Spleen (tissue), 7 donors: Measurements from ENCODE around the gene CMIP.

ENCODE experiments used
- POLR2A ChIP-seq, 3 donors: fragments of 450-650 bp; IDR thresholded peaks; one replicate each; pipeline ENCODE4 v1.5.1; 2017; ENCODE audit warnings: antibody characterized with exemption in 3 of 3, mild to moderate bottlenecking in 1 of 3
- TF ChIP-seq, protein P1 (sequence below), 11 experiments: fragments of 200-600 bp in 7 of 11; fragments of 450-650 bp in 4 of 11; sonication (generic) in 4 of 11; IDR thresholded peaks in 8 of 11; conservative IDR thresholded peaks in 3 of 11; 1 replicate in 7 of 11; 2 replicates in 4 of 11; pipeline versions ENCODE4 v1.4.0 to v1.8.0; 2016 to 2021; ENCODE audit warnings: antibody characterized with exemption in 11 of 11, inconsistent platforms in 4 of 11, mild to moderate bottlenecking in 1 of 11
- donor health status: DM: no; HTN: no; CAD: no; lungs with moderate emphysema.
- donor health status: DM: no; HTN: no; CAD: no.
- donor health status: DM: no; HTN: no; CAD: no.

DNA sequence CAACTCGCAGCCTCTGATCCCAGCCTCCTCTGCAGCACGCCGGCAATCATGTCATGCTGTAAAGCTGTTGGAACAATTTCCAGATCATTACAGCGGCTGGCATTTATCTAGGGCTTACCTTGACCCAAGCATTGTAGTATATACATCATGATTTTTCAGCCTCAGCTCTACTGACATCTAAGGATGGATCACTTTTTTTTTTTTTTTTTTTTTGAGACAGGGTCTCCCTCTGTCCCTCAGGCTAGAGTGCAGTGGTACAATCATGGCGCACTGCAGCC is 103.3 kb downstream of the CMIP start:
- TF ChIP-seq, protein P1, sequence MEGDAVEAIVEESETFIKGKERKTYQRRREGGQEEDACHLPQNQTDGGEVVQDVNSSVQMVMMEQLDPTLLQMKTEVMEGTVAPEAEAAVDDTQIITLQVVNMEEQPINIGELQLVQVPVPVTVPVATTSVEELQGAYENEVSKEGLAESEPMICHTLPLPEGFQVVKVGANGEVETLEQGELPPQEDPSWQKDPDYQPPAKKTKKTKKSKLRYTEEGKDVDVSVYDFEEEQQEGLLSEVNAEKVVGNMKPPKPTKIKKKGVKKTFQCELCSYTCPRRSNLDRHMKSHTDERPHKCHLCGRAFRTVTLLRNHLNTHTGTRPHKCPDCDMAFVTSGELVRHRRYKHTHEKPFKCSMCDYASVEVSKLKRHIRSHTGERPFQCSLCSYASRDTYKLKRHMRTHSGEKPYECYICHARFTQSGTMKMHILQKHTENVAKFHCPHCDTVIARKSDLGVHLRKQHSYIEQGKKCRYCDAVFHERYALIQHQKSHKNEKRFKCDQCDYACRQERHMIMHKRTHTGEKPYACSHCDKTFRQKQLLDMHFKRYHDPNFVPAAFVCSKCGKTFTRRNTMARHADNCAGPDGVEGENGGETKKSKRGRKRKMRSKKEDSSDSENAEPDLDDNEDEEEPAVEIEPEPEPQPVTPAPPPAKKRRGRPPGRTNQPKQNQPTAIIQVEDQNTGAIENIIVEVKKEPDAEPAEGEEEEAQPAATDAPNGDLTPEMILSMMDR (IDR thresholded peaks at IDR 0.05 in 8 of 11, conservative IDR thresholded peaks at IDR 0.05 in 3 of 11) = no peak
- no peak for TF ChIP-seq POLR2A (IDR thresholded peaks at IDR 0.05)
